SU-DHL-6 (cell line): ENCODE measurements around the gene DIPK1B.

ENCODE experiments used
- H2AFZ ChIP-seq: fragments of 200-600 bp; sonication (generic); 2 replicates; pipeline ENCODE4 v1.6.1; 2014; ENCODE audit warnings: low read depth, mild to moderate bottlenecking, moderate library complexity, mixed read lengths, antibody characterized with exemption, low read length; ENCODE audit not compliant: severe bottlenecking
- H3F3A ChIP-seq: fragments of 200-600 bp; shearing (Covaris generic); 2 replicates; pipeline ENCODE4 v1.6.0; 2016; ENCODE audit warnings: antibody characterized with exemption, mild to moderate bottlenecking; ENCODE audit not compliant: insufficient read depth
- H3K27ac ChIP-seq: fragments of 200-600 bp; sonication (generic); 2 replicates; pipeline ENCODE4 v1.5.1; 2016; ENCODE audit warnings: low read depth, mild to moderate bottlenecking, low read length, moderate library complexity, mixed read lengths
- H3K27me3 ChIP-seq: fragments of 200-600 bp; sonication (generic), shearing (Covaris generic); 2 replicates; pipeline ENCODE4 v1.6.0; 2014; ENCODE audit warnings: mild to moderate bottlenecking, low read length
- H3K36me3 ChIP-seq: fragments of 200-600 bp; sonication (generic); 2 replicates; pipeline ENCODE4 v1.6.1; 2014; ENCODE audit warnings: mild to moderate bottlenecking, low read length, mixed read lengths
- H3K4me2 ChIP-seq: fragments of 300-600, 200-600 bp; shearing (Covaris generic), sonication (generic); 2 replicates; pipeline ENCODE4 v1.6.0; 2014; ENCODE audit warnings: low read length, low read depth, mild to moderate bottlenecking; ENCODE audit not compliant: poor library complexity, severe bottlenecking
- H3K4me3 ChIP-seq: fragments of 200-600 bp; sonication (generic); 2 replicates; pipeline ENCODE4 v1.5.1; 2014; ENCODE audit warnings: antibody characterized with exemption, low read length, mild to moderate bottlenecking, mixed read lengths; ENCODE audit not compliant: insufficient read depth, poor library complexity, severe bottlenecking
- H3K79me2 ChIP-seq: fragments of 200-600 bp; sonication (generic); 2 replicates; pipeline ENCODE4 v1.6.1; 2014; ENCODE audit warnings: mild to moderate bottlenecking, low read length, moderate library complexity; ENCODE audit not compliant: insufficient read depth
- H3K9ac ChIP-seq: fragments of 200-600 bp; sonication (generic); 2 replicates; pipeline ENCODE4 v1.7.0; 2014; ENCODE audit warnings: mild to moderate bottlenecking, low read length
- H3K9me2 ChIP-seq: fragments of 200-600 bp; sonication (generic); replicated peaks from 2 replicates; pipeline ENCODE4 v1.6.1; 2014; ENCODE audit warnings: low read length; ENCODE audit not compliant: insufficient read depth
- H3K9me3 ChIP-seq: fragments of 200-600 bp; sonication (generic); 2 replicates; pipeline ENCODE4 v1.6.1; 2014; ENCODE audit warnings: low read length, mixed read lengths; ENCODE audit not compliant: insufficient read depth
- H4K20me1 ChIP-seq: fragments of 200-600 bp; sonication (generic); 2 replicates; pipeline ENCODE4 v1.6.1; 2014; ENCODE audit warnings: low read depth, mild to moderate bottlenecking, antibody characterized with exemption, low read length, moderate library complexity, mixed read lengths
- CTCF ChIP-seq: fragments of 200-600 bp; sonication (generic); IDR thresholded peaks from one replicate; pipeline ENCODE4 v1.5.1; 2017; ENCODE audit warnings: antibody characterized with exemption, mild to moderate bottlenecking, low read length, moderate library complexity; ENCODE audit not compliant: insufficient read depth, poor library complexity, severe bottlenecking
- EZH2phosphoT487 ChIP-seq: fragments of 200-600 bp; sonication (generic), shearing (Covaris generic); conservative IDR thresholded peaks from 2 replicates; pipeline ENCODE4 v1.6.1; 2018; ENCODE audit warnings: mild to moderate bottlenecking, antibody characterized with exemption, low read length, moderate library complexity, mixed read lengths

The DIPK1B gene

DNA sequence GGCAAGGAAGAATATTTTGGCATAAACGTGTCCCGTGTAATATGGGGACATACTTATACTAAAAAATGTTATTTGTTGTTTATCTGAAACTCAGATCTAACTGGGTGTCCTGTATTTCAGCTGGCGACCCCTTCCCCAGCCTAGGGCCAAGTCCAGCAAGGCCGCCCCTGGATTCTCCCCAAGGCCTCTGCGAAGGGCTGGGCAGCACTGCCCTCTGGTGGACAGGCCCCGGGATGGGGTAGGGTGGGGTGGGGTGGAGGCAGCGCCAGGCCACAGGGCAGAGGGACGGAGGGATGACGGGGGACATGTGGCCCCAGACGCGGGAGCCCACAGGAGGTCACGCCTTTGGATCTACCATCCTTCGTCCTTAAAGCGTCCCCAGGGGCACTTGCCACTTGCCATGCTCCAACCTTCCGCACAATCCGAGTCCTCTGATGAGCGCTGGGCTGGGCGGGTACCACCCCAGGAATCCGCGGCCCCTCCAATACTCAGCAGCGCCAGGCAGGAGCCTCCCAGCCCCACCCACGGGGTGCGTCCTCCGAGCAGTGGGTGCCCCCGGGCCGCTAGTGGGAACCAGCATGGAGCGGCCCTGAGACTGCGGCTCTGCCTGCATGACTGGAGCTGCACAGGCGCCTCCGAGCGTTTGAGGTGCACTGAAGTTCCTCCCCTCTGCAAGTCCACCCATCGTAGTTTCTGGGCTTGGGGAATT, 18.1 kb upstream of the DIPK1B start:
- H3F3A ChIP-seq = no peaks in the 10 kb centered on the region
- no peaks in the 10 kb centered on the region for H3K79me2 ChIP-seq
- H3K9ac ChIP-seq = no peak overlapping the region
- H3K9me3 ChIP-seq = no peaks in the 10 kb centered on the region
- H3K27me3 ChIP-seq = no peaks in the 10 kb centered on the region
- no peaks in the 10 kb centered on the region for H3K36me3 ChIP-seq
- H3K27ac ChIP-seq = no peak overlapping the region
- H3K9me2 ChIP-seq = no peaks in the 10 kb centered on the region
- H4K20me1 ChIP-seq = no peaks in the 10 kb centered on the region
- H2AFZ ChIP-seq = no peak overlapping the region
- H3K4me2 ChIP-seq = no peak overlapping the region
- no peak overlapping the region for H3K4me3 ChIP-seq
- no peak for TF ChIP-seq EZH2phosphoT487
- TF ChIP-seq CTCF = peak; percentile 23

DNA sequence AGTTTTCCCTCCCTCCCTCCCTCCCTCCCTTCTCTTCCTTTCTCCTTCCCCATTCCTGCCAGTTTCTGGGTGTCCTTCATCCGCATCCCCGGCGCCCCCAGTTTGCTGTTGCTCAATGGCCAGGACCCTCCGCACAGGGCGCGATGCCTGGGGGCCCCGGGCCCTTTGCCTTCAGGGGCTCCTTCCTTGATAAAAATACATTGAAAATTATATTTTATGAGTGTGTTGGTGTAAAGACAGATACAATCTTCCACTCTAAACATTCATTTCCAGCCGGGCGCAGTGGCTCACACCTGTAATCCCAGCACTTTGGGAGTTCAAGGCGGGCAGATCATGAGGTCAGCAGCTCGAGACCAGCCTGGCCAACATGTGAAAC, 17.5 kb upstream of the DIPK1B start:
- TF ChIP-seq EZH2phosphoT487 = no peak
- no peak for TF ChIP-seq CTCF
- H3K9me3 ChIP-seq = no peaks in the 10 kb centered on the region
- no peaks in the 10 kb centered on the region for H4K20me1 ChIP-seq
- no peaks in the 10 kb centered on the region for H3K79me2 ChIP-seq
- no peaks in the 10 kb centered on the region for H3K9me2 ChIP-seq
- H3F3A ChIP-seq = no peaks in the 10 kb centered on the region
- no peak overlapping the region for H3K27ac ChIP-seq
- H2AFZ ChIP-seq = no peak overlapping the region
- no peaks in the 10 kb centered on the region for H3K36me3 ChIP-seq
- H3K27me3 ChIP-seq = no peaks in the 10 kb centered on the region
- H3K4me3 ChIP-seq = no peak overlapping the region
- no peak overlapping the region for H3K9ac ChIP-seq
- no peak overlapping the region for H3K4me2 ChIP-seq

DNA sequence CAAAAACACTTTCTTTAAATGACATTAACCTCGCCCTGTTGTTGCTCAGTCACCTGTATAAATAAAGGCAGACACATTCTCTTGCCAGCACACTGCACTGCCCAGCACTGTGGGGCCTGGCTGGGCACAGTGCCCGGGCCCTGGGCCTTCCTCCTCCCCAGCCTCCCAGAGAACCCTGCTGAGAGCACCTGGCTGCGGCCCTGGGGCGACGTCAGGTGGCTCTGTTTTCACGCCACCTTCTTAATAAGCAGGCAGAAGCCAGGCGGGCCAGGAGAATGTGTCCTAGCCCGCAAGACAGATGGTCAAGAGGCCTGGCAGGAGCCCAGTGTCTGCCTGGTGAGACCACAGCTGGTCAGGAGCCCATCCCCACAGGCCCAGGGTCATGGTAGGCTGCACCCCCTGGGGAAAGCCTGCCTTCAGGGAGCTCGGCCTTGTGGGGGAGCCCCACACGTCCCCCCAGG, 16.9 kb upstream of the DIPK1B start:
- Histone ChIP-seq H3K27ac (no peak overlapping the region), H3K9me2 (no peaks in the 10 kb centered on the region), H3K27me3 (no peaks in the 10 kb centered on the region), H3K4me2 (no peak overlapping the region), H3K9ac (no peak overlapping the region), H2AFZ (no peak overlapping the region), H3K4me3 (no peak overlapping the region), H3K36me3 (no peaks in the 10 kb centered on the region), H4K20me1 (no peaks in the 10 kb centered on the region), H3K9me3 (no peaks in the 10 kb centered on the region), H3K79me2 (no peaks in the 10 kb centered on the region), H3F3A (no peaks in the 10 kb centered on the region)
- TF ChIP-seq CTCF (no peak), EZH2phosphoT487 (no peak)
